ENCODE results near the gene MYCBP2.

DNA sequence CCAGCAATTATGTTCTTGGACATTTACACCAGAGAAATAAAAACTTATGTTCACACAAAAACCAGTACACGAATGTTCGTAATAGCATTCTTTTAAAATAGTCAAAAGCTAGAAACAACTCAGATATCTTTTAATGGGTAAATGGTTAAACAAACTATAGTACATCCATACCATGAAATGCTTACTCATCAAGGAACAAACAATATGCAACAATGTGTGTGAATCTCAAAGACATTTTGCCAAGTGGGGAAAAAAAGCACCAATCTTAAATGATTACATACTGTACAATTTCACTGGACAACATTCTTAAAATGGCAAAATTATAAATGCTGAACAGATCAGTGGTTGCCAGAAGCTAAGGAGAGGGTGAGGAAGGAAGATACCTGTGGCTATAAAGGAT lies 36.6 kb downstream of the MYCBP2 start:
- TF ChIP-seq, protein P1, sequence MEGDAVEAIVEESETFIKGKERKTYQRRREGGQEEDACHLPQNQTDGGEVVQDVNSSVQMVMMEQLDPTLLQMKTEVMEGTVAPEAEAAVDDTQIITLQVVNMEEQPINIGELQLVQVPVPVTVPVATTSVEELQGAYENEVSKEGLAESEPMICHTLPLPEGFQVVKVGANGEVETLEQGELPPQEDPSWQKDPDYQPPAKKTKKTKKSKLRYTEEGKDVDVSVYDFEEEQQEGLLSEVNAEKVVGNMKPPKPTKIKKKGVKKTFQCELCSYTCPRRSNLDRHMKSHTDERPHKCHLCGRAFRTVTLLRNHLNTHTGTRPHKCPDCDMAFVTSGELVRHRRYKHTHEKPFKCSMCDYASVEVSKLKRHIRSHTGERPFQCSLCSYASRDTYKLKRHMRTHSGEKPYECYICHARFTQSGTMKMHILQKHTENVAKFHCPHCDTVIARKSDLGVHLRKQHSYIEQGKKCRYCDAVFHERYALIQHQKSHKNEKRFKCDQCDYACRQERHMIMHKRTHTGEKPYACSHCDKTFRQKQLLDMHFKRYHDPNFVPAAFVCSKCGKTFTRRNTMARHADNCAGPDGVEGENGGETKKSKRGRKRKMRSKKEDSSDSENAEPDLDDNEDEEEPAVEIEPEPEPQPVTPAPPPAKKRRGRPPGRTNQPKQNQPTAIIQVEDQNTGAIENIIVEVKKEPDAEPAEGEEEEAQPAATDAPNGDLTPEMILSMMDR (IDR thresholded peaks at IDR 0.05): no peak
- TF ChIP-seq EP300 (IDR thresholded peaks at IDR 0.05): no peak

Measured in upper lobe of left lung (tissue), 4 donors.